Fibroblast of skin of right quadriceps (primary cell): ENCODE measurements around the gene KIR3DL2.
"Not testable (repeated sequence)": the region's sequence is repeated elsewhere in the genome, so short reads cannot be mapped to it uniquely, and the experiment has no call there.

Source experiments
- DNase-seq: peaks from one replicate; pipeline ENCODE4 v3.0.0-alpha.2; 2013

KIR3DL2 gene

GRCh38 chr19:54850061-54850640 is at the start of gene KIR3DL2:
Gene KIR3DL2 (plus strand): TSS chr19:54850443. CDS start chr19:54850476, 33 bp downstream.
- DNase-seq: not testable (repeated sequence)

DNA sequence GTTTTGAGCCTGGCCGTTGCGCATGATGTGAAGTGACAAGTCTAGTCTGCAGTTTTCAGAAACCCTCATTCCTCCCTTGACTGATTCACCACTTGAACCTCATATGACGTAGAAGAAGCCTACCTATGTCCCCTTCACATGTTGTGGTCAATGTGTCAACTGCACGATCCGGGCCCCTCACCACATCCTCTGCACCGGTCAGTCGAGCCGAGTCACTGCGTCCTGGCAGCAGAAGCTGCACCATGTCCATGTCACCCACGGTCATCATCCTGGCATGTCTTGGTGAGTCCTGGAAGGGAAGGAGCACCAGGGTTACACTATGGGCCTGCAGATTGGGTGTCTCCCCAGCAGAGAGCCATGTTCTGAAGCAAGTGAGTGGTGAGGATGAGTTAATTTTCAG is 46.8 kb upstream of the KIR3DL2 start, which contains the start of gene KIR2DL4:
KIR2DL4 (plus strand) TSS at position 201 of the 400 bp plus-strand sequence; CDS start at position 243, 42 bp downstream.
- no peak for DNase-seq

DNA sequence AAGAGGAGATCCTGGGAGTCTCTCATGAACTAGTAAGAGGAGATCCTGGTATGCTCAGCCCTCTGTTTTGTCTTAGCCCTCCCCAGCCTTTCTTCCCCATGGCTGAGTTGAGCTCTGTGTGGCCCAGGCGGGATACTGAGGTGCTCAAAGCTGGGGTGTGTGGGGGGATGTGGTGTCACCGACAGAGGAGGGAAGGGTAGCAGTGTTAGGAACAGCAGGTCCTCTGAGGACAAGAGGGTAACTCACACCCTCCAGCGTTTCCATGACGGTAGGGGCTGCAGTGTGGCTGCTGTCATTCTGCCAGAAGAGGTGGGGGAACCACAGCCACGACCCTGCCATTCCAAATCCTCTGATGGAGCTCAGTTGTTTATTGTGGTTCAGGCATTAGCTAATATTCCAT is 46.1 kb upstream of the KIR3DL2 start:
- DNase-seq: no peak

GRCh38 chr19:54804571-54804970 is 45.7 kb upstream of the KIR3DL2 start:
- DNase-seq: no peak

- no peak for DNase-seq
Measured at GRCh38 chr19:54805665-54806515, 44.4 kb upstream of the KIR3DL2 start.

- no peak for DNase-seq
Measured at GRCh38 chr19:54806516-54806838, 43.8 kb upstream of the KIR3DL2 start.

DNA sequence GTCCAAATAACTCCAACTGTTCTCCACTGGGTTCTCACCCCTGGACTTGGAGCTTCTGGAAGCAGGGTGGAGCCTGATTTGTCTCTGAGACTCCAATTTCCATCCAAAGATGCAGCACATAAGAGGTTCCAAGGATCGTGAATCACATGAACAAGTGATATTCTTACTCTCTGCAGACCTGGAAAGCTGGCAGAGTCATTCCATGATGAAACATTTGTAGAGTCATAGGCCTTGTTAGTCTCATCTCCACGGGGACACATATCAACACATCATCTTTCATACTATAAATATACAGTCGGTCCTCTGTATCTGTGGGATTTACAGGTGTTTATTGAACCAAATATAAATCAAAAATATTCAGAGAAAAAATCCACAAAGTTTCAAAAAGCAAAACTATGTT is 35.7 kb upstream of the KIR3DL2 start:
- not testable (repeated sequence) for DNase-seq

DNA sequence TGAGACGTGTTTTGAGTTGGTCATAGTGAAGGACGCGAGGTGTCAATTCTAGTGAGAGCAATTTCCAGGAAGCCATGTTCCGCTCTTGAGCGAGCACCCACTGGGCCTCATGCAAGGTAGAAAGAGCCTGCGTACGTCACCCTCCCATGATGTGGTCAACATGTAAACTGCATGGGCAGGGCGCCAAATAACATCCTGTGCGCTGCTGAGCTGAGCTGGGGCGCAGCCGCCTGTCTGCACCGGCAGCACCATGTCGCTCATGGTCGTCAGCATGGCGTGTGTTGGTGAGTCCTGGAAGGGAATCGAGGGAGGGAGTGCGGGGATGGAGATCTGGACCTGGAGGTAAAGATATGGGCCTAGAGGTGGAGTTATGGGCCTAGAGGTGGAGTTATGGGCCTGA is 34.0 kb upstream of the KIR3DL2 start, which contains the start of gene KIR3DL1:
KIR3DL1 (plus strand) TSS at position 218 of the 400 bp plus-strand sequence.
- DNase-seq: not testable (repeated sequence)

DNA sequence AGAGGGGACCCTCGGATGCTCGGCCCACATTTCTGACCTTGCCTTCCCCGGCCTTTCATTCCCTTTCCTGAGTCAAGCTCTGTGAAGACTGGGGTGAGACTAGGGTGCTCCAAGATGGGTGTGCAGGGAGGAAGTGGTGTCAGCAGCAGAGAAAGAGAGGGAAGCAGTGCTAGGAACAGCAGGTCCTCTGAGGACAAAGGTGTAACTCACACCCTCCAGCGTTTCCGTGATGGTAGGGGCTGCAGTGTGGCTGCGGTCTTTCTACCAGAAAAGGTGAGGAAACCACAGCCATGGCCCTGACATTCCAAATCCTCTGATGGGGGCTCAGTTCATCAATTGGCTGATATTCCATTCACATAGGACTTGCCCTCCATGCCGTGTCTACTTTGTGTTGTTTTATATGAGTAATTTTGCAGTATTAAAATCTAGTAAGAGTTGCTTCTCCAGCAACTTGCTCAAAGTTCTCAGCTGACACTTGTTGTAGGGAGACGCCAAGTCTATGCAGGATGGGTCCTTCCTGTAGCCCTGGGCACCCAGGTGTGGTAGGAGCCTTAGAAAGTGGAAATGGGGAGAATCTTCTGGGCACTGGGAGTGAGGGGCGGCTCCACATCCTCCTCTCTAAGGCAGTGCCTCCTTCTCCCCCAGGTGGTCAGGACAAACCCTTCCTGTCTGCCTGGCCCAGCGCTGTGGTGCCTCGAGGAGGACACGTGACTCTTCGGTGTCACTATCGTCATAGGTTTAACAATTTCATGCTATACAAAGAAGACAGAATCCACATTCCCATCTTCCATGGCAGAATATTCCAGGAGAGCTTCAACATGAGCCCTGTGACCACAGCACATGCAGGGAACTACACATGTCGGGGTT is 32.3 kb upstream of the KIR3DL2 start:
- DNase-seq: no peak

GRCh38 chr19:54824416-54824815 is 25.8 kb upstream of the KIR3DL2 start:
- not testable (repeated sequence) for DNase-seq

GRCh38 chr19:54825326-54825725 is 24.9 kb upstream of the KIR3DL2 start:
- DNase-seq: not testable (repeated sequence)

DNA sequence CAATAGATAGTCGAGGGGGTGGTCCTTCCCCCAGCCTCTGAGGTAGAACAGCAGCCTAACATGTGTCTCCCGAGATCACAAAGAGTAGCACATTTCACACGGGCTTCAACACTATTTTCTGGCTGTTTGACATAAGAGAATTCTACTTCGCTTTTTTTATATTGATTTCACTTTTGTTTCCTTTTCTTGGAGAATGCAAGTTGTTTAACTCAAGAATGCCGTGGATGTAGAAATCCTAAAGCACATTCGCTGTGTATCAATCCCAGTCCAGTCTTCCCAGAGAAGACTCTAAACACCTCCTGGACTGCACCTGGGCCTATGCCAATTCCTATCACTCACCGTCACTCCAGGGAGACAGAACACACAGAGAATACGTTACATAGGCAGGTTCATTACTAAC is 22.2 kb upstream of the KIR3DL2 start:
- not testable (repeated sequence) for DNase-seq

DNA sequence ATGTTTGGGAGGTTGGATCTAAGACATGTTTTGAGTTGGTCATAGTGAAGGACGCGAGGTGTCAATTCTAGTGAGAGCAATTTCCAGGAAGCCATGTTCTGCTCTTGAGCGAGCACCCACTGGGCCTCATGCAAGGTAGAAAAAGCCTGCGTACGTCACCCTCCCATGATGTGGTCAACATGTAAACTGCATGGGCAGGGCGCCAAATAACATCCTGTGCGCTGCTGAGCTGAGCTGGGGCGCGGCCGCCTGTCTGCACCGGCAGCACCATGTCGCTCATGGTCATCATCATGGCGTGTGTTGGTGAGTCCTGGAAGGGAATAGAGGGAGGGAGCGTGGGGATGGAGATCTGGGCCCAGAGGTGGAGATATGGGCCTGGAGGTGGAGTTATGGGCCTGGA is 17.7 kb upstream of the KIR3DL2 start, which contains the start of gene KIR2DS4:
KIR2DS4 (plus strand) TSS at position 181 of the 400 bp plus-strand sequence.
- not testable (repeated sequence) for DNase-seq

DNA sequence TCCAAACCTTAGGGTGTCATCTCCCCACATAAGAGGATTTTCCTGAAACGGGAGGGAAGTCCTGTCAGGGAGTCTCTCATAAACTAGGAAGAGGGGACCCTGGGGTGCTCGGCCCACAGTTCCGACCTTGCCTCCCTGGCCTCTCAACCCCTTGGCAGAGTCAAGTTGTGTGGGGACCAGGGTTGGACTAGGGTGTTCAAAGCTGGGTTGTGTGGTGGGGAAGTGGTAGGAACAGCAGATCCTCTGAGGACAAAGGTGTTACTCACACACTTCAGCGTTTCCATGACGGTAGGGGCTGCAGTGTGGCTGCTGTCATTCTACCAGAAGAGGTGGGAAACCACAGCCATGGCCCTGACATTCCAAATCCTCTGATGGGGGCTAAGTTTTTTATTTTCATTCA is 15.1 kb upstream of the KIR3DL2 start:
- DNase-seq: not testable (repeated sequence)

DNA sequence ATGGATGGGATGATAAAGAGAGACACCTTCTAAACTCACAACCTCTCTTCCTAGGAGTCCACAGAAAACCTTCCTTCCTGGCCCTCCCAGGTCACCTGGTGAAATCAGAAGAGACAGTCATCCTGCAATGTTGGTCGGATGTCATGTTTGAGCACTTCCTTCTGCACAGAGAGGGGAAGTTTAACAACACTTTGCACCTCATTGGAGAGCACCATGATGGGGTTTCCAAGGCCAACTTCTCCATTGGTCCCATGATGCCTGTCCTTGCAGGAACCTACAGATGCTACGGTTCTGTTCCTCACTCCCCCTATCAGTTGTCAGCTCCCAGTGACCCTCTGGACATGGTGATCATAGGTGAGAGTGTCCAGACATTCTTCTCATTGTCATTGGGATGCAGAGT is 12.7 kb upstream of the KIR3DL2 start:
- not testable (repeated sequence) for DNase-seq

DNA sequence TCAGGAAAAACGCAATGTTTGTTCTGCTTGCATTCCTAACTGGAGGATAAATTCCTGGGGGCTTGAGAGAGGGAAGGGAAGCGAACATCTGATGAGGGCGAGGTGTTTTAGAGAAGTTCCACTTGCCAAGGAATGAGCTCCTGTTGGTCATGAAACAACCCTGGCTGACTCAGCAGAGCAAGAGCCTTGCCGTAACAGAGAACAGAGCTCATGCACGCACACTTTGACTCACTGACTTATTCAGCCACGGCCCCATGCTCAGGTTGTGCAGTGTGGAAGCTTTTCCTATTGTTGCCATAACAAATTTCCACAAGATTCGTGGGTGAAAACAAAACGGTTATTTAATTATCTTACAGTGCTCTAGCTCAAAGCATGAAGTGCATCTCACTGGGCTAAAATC is 7.1 kb upstream of the KIR3DL2 start:
- DNase-seq: not testable (repeated sequence)

- no peak for DNase-seq
Measured at GRCh38 chr19:54850930-54851329, 687 bp downstream of the KIR3DL2 start.

DNA sequence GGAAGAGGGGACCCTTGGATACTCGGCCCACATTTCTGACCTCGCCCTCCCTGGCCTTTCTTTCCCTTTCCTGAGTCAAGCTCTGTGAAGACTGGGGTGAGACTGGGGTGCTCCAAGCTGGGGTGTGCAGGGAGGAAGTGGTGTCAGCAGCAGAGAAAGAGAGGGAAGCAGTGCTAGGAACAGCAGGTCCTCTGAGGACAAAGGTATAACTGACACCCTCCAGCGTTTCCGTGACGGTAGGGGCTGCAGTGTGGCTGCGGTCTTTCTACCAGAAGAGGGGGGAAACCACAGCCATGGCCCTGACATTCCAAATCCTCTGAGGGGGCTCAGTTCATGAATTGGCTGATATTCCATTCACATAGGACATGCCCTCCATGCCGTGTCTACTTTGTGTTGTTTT is 1.1 kb downstream of the KIR3DL2 start:
- DNase-seq: no peak

DNA sequence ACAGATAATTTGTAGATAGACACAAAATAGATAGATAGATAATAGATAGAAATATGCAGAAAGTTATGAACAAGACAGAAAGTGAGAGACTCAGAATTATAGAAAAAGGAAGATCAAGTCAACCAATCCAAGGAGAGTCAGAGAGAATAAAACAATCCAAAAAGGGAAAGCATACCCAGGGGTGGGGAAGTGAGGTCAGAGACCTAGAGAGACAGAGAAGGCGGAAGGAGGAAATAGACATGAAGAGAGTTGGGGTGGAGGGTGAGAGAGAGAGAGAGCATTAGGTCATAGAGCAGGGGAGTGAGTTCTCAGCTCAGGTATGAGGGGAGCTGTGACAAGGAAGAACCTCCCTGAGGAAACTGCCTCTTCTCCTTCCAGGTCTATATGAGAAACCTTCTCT is 5.0 kb downstream of the KIR3DL2 start:
- DNase-seq: not testable (repeated sequence)

DNA sequence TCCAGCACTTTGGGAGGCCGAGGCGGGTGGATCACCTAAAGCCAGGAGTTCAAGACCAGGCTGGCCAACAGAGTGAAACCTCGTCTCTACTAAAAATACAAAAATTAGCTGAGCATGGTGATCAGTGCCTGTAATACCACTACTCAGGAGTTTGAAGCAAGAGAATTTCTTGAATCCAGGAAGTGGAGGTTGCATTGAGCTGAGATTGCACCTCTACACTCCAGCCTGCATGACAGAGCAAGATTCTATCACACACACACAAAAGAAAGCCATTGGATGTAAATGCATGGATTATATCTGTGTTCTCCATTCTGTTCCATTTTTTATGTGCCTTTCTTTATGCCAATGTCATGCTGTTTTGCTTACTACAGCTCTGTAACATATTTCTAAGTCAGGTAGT is 8.2 kb downstream of the KIR3DL2 start:
- DNase-seq: not testable (repeated sequence)

- DNase-seq: not testable (repeated sequence)
Measured at GRCh38 chr19:54859421-54859820, 9.2 kb downstream of the KIR3DL2 start.

GRCh38 chr19:54863459-54863858 is 13.2 kb downstream of the KIR3DL2 start:
- not testable (repeated sequence) for DNase-seq

DNA sequence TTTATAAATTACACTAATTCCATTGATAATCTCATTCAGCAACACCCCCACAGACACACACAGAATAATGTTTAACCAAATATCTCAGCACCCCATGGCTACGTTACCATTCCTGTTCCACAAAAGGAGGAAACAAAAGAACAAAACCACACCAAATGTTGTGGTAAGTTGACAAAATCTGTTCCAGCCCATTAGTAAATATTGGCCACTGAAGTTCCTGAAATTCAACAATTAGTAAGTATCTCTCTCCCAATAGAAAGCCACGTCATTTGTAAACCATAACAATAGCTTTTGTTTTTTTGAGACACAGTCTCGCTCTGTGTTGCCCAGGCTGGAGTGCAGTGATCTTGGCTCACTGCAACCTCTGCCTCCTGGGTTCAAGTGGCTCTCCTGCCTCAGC is 21.5 kb downstream of the KIR3DL2 start:
- no peak for DNase-seq
